ENCODE results near the gene ZMAT5. TPM values are rescaled to one million over a fixed set of nuclear protein-coding genes. Genes with fewer than 3 reads are reported as not detected.

The ZMAT5 gene
- total and polyA plus RNA-seq, 9 of the 15 experiments (the other 6 are each of a cell fraction or from before 2014, with no cell fraction given), result 2.0 to 25.2 (median 11.9) TPM

DNA sequence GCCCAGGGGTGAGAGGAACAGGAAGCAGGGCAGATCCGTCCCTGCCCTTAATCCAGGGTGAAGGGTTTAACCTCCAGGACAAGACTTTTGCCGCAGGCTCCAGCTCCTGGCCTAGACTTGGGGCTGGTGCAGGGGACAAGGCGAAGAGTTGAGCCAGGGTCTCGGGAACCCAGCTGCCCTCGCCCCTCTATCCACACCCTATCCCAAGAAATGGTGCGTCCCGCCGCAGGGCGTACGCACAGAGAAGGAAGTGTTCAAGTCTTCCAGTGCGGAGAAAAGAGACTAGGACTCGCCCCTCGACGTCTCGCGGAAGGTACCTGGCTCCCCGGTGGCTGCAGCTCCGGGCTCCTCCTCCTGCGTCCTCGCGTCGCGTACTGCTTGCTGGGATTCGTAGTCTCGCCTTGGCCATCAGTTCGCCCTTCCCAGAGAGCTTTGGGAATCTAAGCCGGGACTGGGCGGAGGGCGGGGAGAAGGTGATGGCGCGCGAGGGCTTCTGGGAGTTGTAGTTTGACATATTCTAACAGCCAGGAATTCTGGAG lies at the start of gene ZMAT5 (continued):
- TF ChIP-seq PCBP2 (IDR thresholded peaks at IDR 0.05; ENCODE audit: low read depth, low read length, poor library complexity, severe bottlenecking) (no peak), SIN3A (IDR thresholded peaks at IDR 0.05; ENCODE audit: borderline replicate concordance in 2 of 2, control insufficient read depth in 1 of 2, low read depth in 2 of 2, low read length in 2 of 2) (no peak; a peak in 1 of 4 replicates), KHSRP (IDR thresholded peaks at IDR 0.05) (no peak), ZNF224 (CRISPR knock-in tag; IDR thresholded peaks at IDR 0.05) (no peak), PTTG1 (tag; IDR thresholded peaks at IDR 0.05; ENCODE audit: low read depth) (no peak), TGIF2 (CRISPR knock-in tag; IDR thresholded peaks at IDR 0.05) (no peak), MYNN (IDR thresholded peaks at IDR 0.05) (no peak), MYNN (CRISPR knock-in tag; IDR thresholded peaks at IDR 0.05) (no peak), SUPT5H (IDR thresholded peaks at IDR 0.05) (peak; percentile 5), RBM25 (IDR thresholded peaks at IDR 0.05; ENCODE audit: low read depth, low read length, severe bottlenecking) (no peak), FOXJ3 (CRISPR knock-in tag; IDR thresholded peaks at IDR 0.05) (no peak), RNF2 (IDR thresholded peaks at IDR 0.05) (no peak), TRIM24 (IDR thresholded peaks at IDR 0.05) (no peak), CBFB (CRISPR knock-in tag; IDR thresholded peaks at IDR 0.05) (no peak)
- TF ChIP-seq, protein P1, sequence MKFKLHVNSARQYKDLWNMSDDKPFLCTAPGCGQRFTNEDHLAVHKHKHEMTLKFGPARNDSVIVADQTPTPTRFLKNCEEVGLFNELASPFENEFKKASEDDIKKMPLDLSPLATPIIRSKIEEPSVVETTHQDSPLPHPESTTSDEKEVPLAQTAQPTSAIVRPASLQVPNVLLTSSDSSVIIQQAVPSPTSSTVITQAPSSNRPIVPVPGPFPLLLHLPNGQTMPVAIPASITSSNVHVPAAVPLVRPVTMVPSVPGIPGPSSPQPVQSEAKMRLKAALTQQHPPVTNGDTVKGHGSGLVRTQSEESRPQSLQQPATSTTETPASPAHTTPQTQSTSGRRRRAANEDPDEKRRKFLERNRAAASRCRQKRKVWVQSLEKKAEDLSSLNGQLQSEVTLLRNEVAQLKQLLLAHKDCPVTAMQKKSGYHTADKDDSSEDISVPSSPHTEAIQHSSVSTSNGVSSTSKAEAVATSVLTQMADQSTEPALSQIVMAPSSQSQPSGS (CRISPR knock-in tag; IDR thresholded peaks at IDR 0.05), result no peak
- TF ChIP-seq, protein P2, sequence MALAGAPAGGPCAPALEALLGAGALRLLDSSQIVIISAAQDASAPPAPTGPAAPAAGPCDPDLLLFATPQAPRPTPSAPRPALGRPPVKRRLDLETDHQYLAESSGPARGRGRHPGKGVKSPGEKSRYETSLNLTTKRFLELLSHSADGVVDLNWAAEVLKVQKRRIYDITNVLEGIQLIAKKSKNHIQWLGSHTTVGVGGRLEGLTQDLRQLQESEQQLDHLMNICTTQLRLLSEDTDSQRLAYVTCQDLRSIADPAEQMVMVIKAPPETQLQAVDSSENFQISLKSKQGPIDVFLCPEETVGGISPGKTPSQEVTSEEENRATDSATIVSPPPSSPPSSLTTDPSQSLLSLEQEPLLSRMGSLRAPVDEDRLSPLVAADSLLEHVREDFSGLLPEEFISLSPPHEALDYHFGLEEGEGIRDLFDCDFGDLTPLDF (CRISPR knock-in tag; IDR thresholded peaks at IDR 0.05), result no peak
- TF ChIP-seq, protein P3, sequence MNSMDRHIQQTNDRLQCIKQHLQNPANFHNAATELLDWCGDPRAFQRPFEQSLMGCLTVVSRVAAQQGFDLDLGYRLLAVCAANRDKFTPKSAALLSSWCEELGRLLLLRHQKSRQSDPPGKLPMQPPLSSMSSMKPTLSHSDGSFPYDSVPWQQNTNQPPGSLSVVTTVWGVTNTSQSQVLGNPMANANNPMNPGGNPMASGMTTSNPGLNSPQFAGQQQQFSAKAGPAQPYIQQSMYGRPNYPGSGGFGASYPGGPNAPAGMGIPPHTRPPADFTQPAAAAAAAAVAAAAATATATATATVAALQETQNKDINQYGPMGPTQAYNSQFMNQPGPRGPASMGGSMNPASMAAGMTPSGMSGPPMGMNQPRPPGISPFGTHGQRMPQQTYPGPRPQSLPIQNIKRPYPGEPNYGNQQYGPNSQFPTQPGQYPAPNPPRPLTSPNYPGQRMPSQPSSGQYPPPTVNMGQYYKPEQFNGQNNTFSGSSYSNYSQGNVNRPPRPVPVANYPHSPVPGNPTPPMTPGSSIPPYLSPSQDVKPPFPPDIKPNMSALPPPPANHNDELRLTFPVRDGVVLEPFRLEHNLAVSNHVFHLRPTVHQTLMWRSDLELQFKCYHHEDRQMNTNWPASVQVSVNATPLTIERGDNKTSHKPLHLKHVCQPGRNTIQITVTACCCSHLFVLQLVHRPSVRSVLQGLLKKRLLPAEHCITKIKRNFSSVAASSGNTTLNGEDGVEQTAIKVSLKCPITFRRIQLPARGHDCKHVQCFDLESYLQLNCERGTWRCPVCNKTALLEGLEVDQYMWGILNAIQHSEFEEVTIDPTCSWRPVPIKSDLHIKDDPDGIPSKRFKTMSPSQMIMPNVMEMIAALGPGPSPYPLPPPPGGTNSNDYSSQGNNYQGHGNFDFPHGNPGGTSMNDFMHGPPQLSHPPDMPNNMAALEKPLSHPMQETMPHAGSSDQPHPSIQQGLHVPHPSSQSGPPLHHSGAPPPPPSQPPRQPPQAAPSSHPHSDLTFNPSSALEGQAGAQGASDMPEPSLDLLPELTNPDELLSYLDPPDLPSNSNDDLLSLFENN (IDR thresholded peaks at IDR 0.05; ENCODE audit: low read depth in 2 of 2, low read length in 2 of 2), result no peak
- TF ChIP-seq, protein P4, sequence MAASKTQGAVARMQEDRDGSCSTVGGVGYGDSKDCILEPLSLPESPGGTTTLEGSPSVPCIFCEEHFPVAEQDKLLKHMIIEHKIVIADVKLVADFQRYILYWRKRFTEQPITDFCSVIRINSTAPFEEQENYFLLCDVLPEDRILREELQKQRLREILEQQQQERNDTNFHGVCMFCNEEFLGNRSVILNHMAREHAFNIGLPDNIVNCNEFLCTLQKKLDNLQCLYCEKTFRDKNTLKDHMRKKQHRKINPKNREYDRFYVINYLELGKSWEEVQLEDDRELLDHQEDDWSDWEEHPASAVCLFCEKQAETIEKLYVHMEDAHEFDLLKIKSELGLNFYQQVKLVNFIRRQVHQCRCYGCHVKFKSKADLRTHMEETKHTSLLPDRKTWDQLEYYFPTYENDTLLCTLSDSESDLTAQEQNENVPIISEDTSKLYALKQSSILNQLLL (CRISPR knock-in tag; IDR thresholded peaks at IDR 0.05; ENCODE audit: borderline replicate concordance), result no peak
- TF ChIP-seq, protein P5, sequence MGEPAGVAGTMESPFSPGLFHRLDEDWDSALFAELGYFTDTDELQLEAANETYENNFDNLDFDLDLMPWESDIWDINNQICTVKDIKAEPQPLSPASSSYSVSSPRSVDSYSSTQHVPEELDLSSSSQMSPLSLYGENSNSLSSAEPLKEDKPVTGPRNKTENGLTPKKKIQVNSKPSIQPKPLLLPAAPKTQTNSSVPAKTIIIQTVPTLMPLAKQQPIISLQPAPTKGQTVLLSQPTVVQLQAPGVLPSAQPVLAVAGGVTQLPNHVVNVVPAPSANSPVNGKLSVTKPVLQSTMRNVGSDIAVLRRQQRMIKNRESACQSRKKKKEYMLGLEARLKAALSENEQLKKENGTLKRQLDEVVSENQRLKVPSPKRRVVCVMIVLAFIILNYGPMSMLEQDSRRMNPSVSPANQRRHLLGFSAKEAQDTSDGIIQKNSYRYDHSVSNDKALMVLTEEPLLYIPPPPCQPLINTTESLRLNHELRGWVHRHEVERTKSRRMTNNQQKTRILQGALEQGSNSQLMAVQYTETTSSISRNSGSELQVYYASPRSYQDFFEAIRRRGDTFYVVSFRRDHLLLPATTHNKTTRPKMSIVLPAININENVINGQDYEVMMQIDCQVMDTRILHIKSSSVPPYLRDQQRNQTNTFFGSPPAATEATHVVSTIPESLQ (CRISPR knock-in tag; IDR thresholded peaks at IDR 0.05), result no peak
